SK-N-SH (cell line): Measurements from ENCODE around the gene GALNT14. TPM values are rescaled to one million over a fixed set of nuclear protein-coding genes. Genes with fewer than 3 reads are reported as not detected.

Experiments
- CTCF ChIA-PET: fragments of 300-600, 350-600 bp; formaldehyde crosslinking; extraction: SDS; loops from one replicate; lab custom pipeline; 2021; lab: Yijun Ruan, JAX
- POLR2A ChIA-PET: fragments of 350-600 bp; sonication (Branson Sonifier 250); formaldehyde crosslinking; extraction: SDS; loops from one replicate; lab custom pipeline; 2020; ENCODE audit warnings: antibody characterized with exemption, inconsistent platforms; lab: Yijun Ruan, JAX
- DNase-seq: peaks from one replicate; pipeline ENCODE4 v3.0.0; 2012
- H2AFZ ChIP-seq: fragments of 200-600 bp; sonication (generic); 2 replicates; pipeline ENCODE4 v1.8.1; 2016; ENCODE audit warnings: antibody characterized with exemption, mild to moderate bottlenecking, low read depth
- H3F3A ChIP-seq: fragments of 200-600 bp; sonication (generic); replicated peaks from 2 replicates; pipeline ENCODE3; 2016; ENCODE audit warnings: antibody characterized with exemption, mild to moderate bottlenecking; ENCODE audit not compliant: insufficient read depth
- H3K27ac ChIP-seq, 2 experiments: fragments of 200-500 bp in 1 of 2; fragments of 200-600 bp in 1 of 2; sonication (Bioruptor generic) in 1 of 2; sonication (generic), shearing (Covaris generic) in 1 of 2; 2 replicates each; pipeline versions ENCODE4 v1.5.1 to v1.6.1; 2014 to 2016; ENCODE audit warnings: low read depth in 2 of 2, inconsistent platforms in 1 of 2, low read length in 1 of 2, mild to moderate bottlenecking in 1 of 2, mixed read lengths in 1 of 2
- H3K27me3 ChIP-seq: fragments of 200-600 bp; sonication (generic), shearing (Covaris generic); 2 replicates; pipeline ENCODE4 v1.6.1; 2016; ENCODE audit warnings: mixed run types; ENCODE audit not compliant: insufficient read depth
- H3K36me3 ChIP-seq, 2 experiments: fragments of 200-500 bp in 1 of 2; fragments of 200-600 bp in 1 of 2; sonication (Bioruptor generic) in 1 of 2; sonication (generic) in 1 of 2; replicated peaks in 1 of 2; 2 replicates each; pipeline versions ENCODE3 to v1.5.1; 2014 to 2016; ENCODE audit warnings: low read length in 1 of 2, mild to moderate bottlenecking in 1 of 2; ENCODE audit not compliant: insufficient read depth in 2 of 2, control insufficient read depth in 1 of 2
- H3K4me1 ChIP-seq, 2 experiments: fragments of 200-500 bp in 1 of 2; fragments of 200-600 bp in 1 of 2; sonication (Bioruptor generic) in 1 of 2; sonication (generic), shearing (Covaris generic) in 1 of 2; 2 replicates each; pipeline versions ENCODE4 v1.5.1 to v1.6.1; 2014 to 2016; ENCODE audit warnings: low read depth in 1 of 2, low read length in 1 of 2, mixed run types in 1 of 2; ENCODE audit not compliant: insufficient read depth in 2 of 2, control insufficient read depth in 1 of 2
- H3K4me2 ChIP-seq: fragments of 200-600 bp; sonication (generic), shearing (Covaris generic); 2 replicates; pipeline ENCODE4 v1.6.1; 2017; ENCODE audit warnings: mixed run types
- H3K4me3 ChIP-seq, 2 experiments: fragments of 200-500 bp in 1 of 2; fragments of 200-600 bp in 1 of 2; sonication (Bioruptor generic) in 1 of 2; sonication (generic), shearing (Covaris generic) in 1 of 2; 2 replicates each; pipeline versions ENCODE4 v1.5.1 to v1.8.1; 2014 to 2016; ENCODE audit warnings: low read depth in 2 of 2, inconsistent platforms in 1 of 2, low read length in 1 of 2, mild to moderate bottlenecking in 1 of 2, mixed read lengths in 1 of 2, moderate library complexity in 1 of 2
- H3K79me2 ChIP-seq: fragments of 200-600 bp; sonication (generic); 2 replicates; pipeline ENCODE4 v1.8.1; 2017; ENCODE audit warnings: mild to moderate bottlenecking; ENCODE audit not compliant: insufficient read depth
- H3K9ac ChIP-seq: fragments of 200-600 bp; sonication (generic); 2 replicates; pipeline ENCODE4 v1.6.1; 2017; ENCODE audit warnings: mixed run types
- H3K9me2 ChIP-seq: fragments of 200-600 bp; sonication (generic); 2 replicates; pipeline ENCODE4 v1.6.1; 2017; ENCODE audit warnings: mixed run types
- H3K9me3 ChIP-seq: fragments of 200-600 bp; sonication (generic); 2 replicates; pipeline ENCODE4 v1.6.1; 2017; ENCODE audit warnings: mixed run types, mild to moderate bottlenecking, moderate library complexity
- H4K20me1 ChIP-seq: fragments of 200-600 bp; sonication (generic); 2 replicates; pipeline ENCODE4 v1.6.1; 2017; ENCODE audit warnings: mild to moderate bottlenecking, mixed run types; ENCODE audit not compliant: insufficient read depth
- CHD2 ChIP-seq: fragments of 150-350 bp; IDR thresholded peaks from 2 replicates; pipeline ENCODE4 v1.6.1; 2018; ENCODE audit warnings: low read length; ENCODE audit not compliant: partially characterized antibody
- GABPA ChIP-seq: IDR thresholded peaks from 2 replicates; pipeline ENCODE4 v1.4.0; 2012; ENCODE audit warnings: low read depth, mild to moderate bottlenecking
- MEF2A ChIP-seq: IDR thresholded peaks from 2 replicates; pipeline ENCODE4 v1.4.0; 2012; ENCODE audit warnings: low read depth, borderline replicate concordance
- MXI1 ChIP-seq: IDR thresholded peaks from 2 replicates; pipeline ENCODE4 v1.6.1; 2012; ENCODE audit warnings: mild to moderate bottlenecking, low read depth, low read length, improper control_type of control experiment
- NFIC ChIP-seq: IDR thresholded peaks from 2 replicates; pipeline ENCODE4 v1.4.0; 2012; ENCODE audit warnings: borderline replicate concordance
- NRF1 ChIP-seq: IDR thresholded peaks from 2 replicates; pipeline ENCODE4 v1.6.1; 2012; ENCODE audit warnings: low read depth, mild to moderate bottlenecking, low read length
- RAD21 ChIP-seq: IDR thresholded peaks from 2 replicates; pipeline ENCODE4 v1.6.1; 2012; ENCODE audit warnings: mild to moderate bottlenecking, low read length
- TAF1 ChIP-seq: IDR thresholded peaks from 2 replicates; pipeline ENCODE4 v1.6.1; 2012; ENCODE audit warnings: low read depth, mild to moderate bottlenecking, low read length, moderate library complexity, borderline replicate concordance
- TCF12 ChIP-seq: IDR thresholded peaks from 2 replicates; pipeline ENCODE4 v1.4.0; 2012
- TEAD4 ChIP-seq: IDR thresholded peaks from 2 replicates; pipeline ENCODE4 v1.4.0; 2012; ENCODE audit warnings: mild to moderate bottlenecking, borderline replicate concordance; ENCODE audit not compliant: insufficient read depth
- WGBS: methylation state at CpG from one replicate; pipeline ENCODE4 v1.1.6; 2017; ENCODE audit warnings: low lambda C conversion rate; 5-methylcytosine and 5-hydroxymethylcytosine counted together
- polyA plus RNA-seq, 3 experiments: library from polyadenylated mRNA; depleted of rRNA; stranded (reverse); fragments of >200 nt; gene quantifications; 2 replicates each; pipeline ENCODE4 v1.2.3, GENCODE V29; 2012
- TF ChIP-seq, protein P1 (sequence below): IDR thresholded peaks from 2 replicates; pipeline ENCODE4 v1.4.0; 2012; ENCODE audit warnings: low read depth
- TF ChIP-seq, protein P2 (sequence below): IDR thresholded peaks from 2 replicates; pipeline ENCODE4 v1.4.0; 2012; ENCODE audit warnings: low read depth, borderline replicate concordance

GALNT14 gene
- polyA plus RNA-seq, 1 of the 3 experiments (the other 2 are of a cell fraction) = 1.6 TPM

DNA sequence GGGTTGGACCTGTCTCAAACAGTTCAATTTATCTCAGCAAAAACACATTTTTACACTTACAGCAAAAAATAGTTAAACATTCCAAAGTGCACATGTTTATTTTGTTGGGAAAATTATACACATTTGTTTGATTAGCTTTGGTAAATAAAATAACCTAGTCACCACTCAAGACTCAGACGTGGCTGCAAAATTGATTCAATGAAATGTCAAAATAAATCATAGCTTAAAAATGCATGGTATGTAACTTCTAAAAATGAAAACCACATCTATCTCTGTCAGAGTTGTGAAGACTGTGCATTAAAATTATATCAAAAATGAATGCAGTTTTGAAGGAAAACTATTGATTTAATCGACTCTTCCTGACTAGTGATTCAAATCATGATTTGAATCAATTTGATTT is 56.7 kb downstream of the GALNT14 start:
- DNase-seq = no peak
- no peaks in the 10 kb centered on the region for H3K9me3 ChIP-seq
- no peaks in the 10 kb centered on the region for H3K36me3 ChIP-seq
- no peaks in the 10 kb centered on the region for H3K9me2 ChIP-seq
- no peak overlapping the region for H3K9ac ChIP-seq
- H3K79me2 ChIP-seq = no peaks in the 10 kb centered on the region
- no peak overlapping the region for H2AFZ ChIP-seq
- CTCF ChIA-PET = interaction anchor here (0.9 to 1.8 kb wide), 4 partner anchors 57 to 368 kb away, joined by 3 to 6 read pairs (median 4); partner anchors contain the start of gene GALNT14
- POLR2A ChIA-PET = no interaction called here
- H3F3A ChIP-seq = no peaks in the 10 kb centered on the region
- peaks cover 0 to 4% of the 10 kb centered on the region in 2 experiments; a peak in 1 of 4 replicates for H3K4me1 ChIP-seq
- TF ChIP-seq MEF2A (no peak), NRF1 (no peak), RAD21 (no peak), CHD2 (no peak), TEAD4 (no peak), NFIC (no peak), MXI1 (no peak), TAF1 (no peak), TCF12 (no peak)
- TF ChIP-seq, protein P1, sequence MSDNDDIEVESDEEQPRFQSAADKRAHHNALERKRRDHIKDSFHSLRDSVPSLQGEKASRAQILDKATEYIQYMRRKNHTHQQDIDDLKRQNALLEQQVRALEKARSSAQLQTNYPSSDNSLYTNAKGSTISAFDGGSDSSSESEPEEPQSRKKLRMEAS = no peak
- TF ChIP-seq, protein P2, sequence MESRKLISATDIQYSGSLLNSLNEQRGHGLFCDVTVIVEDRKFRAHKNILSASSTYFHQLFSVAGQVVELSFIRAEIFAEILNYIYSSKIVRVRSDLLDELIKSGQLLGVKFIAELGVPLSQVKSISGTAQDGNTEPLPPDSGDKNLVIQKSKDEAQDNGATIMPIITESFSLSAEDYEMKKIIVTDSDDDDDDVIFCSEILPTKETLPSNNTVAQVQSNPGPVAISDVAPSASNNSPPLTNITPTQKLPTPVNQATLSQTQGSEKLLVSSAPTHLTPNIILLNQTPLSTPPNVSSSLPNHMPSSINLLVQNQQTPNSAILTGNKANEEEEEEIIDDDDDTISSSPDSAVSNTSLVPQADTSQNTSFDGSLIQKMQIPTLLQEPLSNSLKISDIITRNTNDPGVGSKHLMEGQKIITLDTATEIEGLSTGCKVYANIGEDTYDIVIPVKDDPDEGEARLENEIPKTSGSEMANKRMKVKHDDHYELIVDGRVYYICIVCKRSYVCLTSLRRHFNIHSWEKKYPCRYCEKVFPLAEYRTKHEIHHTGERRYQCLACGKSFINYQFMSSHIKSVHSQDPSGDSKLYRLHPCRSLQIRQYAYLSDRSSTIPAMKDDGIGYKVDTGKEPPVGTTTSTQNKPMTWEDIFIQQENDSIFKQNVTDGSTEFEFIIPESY = no peak
- 18% methylated on average over 2 of the region's 2 CpGs for WGBS
- H4K20me1 ChIP-seq = no peaks in the 10 kb centered on the region
- H3K4me2 ChIP-seq = no peak overlapping the region
- no peak overlapping the region for H3K4me3 ChIP-seq
- H3K27ac ChIP-seq = no peak overlapping the region
- no peaks in the 10 kb centered on the region for H3K27me3 ChIP-seq

DNA sequence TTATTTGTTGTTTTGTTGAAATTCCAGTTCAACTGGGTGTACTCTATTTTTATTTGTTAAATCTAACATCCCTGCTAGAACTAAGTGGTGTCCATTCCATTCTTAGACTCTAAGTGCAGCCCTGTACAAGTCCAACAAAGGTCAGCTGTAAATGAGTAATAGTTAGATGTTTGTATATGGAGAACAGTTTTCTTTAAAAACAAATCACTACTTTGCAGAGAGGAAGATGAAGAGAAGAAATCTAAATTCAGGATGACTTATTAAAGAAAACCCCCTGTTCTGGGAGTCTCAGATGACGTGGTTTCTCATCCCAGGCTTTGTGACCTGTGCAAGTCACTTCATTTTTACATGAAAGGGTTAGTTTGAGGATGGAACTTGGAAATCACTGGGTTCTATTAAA is 57.9 kb downstream of the GALNT14 start:
- TF ChIP-seq GABPA = no peak
- no peak overlapping the region for H2AFZ ChIP-seq
- ChIA-PET CTCF (interaction anchor here (0.8 to 1.8 kb wide), 7 partner anchors 20 to 367 kb away, joined by 3 to 6 read pairs (median 3); no protein-coding TSS in a partner anchor), POLR2A (no interaction called here)
- no peaks in the 10 kb centered on the region for H3K9me3 ChIP-seq
- H3K4me3 ChIP-seq = no peak overlapping the region
- no peaks in the 10 kb centered on the region for H3F3A ChIP-seq
- 23% methylated on average over 1 of the region's 1 CpG for WGBS
- no peaks in the 10 kb centered on the region for H3K36me3 ChIP-seq
- no peak overlapping the region for H3K27ac ChIP-seq
- H3K9me2 ChIP-seq = no peaks in the 10 kb centered on the region
- DNase-seq = no peak
- H3K9ac ChIP-seq = no peak overlapping the region
- no peaks in the 10 kb centered on the region for H4K20me1 ChIP-seq
- no peaks in the 10 kb centered on the region for H3K27me3 ChIP-seq
- H3K79me2 ChIP-seq = no peaks in the 10 kb centered on the region
- peaks cover 0 to 4% of the 10 kb centered on the region in 2 experiments; a peak in 1 of 4 replicates for H3K4me1 ChIP-seq
- H3K4me2 ChIP-seq = no peak overlapping the region
